Posterior cingulate gyrus (tissue), 11 donors: ENCODE data around the gene IMMP2L.

Source experiments
- DNase-seq, 10 donors: peaks; one replicate each; pipeline versions ENCODE4 v3.0.0 to v3.0.0-alpha.2; 2020 to 2021; ENCODE audit warnings: mixed read lengths in 3 of 10
- intact Hi-C: fragments of 100-400 bp; cut with DNase I; formaldehyde crosslinking; loops from one replicate; pipeline ENCODE4 v1.15.1; 2023

The IMMP2L gene

GRCh38 chr7:110645060-110645459 is 917.2 kb downstream of the IMMP2L start:
- no peak for DNase-seq
- intact Hi-C loops, result no loop called here

- intact Hi-C loops, result no loop called here
- DNase-seq, result peak in 3 of 10 donors; percentile 64 to 78 (median 74)
Observed at GRCh38 chr7:110637252-110637651, 925.0 kb downstream of the IMMP2L start.

GRCh38 chr7:110633313-110633712 is 929.0 kb downstream of the IMMP2L start:
- DNase-seq, result no peak
- intact Hi-C loops, result no loop called here

GRCh38 chr7:110626414-110626813 is 935.9 kb downstream of the IMMP2L start:
- intact Hi-C loops, result no loop called here
- no peak for DNase-seq

GRCh38 chr7:110625294-110625693 is 937.0 kb downstream of the IMMP2L start:
- no peak for DNase-seq
- intact Hi-C loops, result no loop called here

GRCh38 chr7:110623436-110623835 is 938.9 kb downstream of the IMMP2L start:
- DNase-seq, result no peak
- intact Hi-C loops, result no loop called here

- no peak for DNase-seq
- intact Hi-C loops, result no loop called here
Observed at GRCh38 chr7:110621289-110621688, 941.0 kb downstream of the IMMP2L start.

GRCh38 chr7:110620110-110620735 is 942.1 kb downstream of the IMMP2L start:
- intact Hi-C loops, result no loop called here
- DNase-seq, result no peak
